RWPE1 (cell line): Measurements from ENCODE around the gene TAF1D.

Source experiments
- CTCF ChIA-PET: fragments of 350-600 bp; sonication (Branson Sonifier 250); formaldehyde crosslinking; extraction: SDS; loops from one replicate; lab custom pipeline; 2021; lab: Yijun Ruan, JAX
- POLR2A ChIA-PET: fragments of 400-600 bp; formaldehyde crosslinking; extraction: SDS; loops from one replicate; lab custom pipeline; 2020; ENCODE audit warnings: antibody characterized with exemption; ENCODE audit not compliant: low non-redundant PET; lab: Yijun Ruan, JAX
- DNase-seq: peaks from one replicate; pipeline ENCODE4 v3.0.0; 2012; ENCODE audit warnings: low spot score
- H3K27ac ChIP-seq: fragments of 450-650 bp; 2 replicates; pipeline ENCODE4 v1.5.1; 2017
- TF ChIP-seq, protein P1 (sequence below): fragments of 450-650 bp; conservative IDR thresholded peaks from 2 replicates; pipeline ENCODE4 v1.5.1; 2017; ENCODE audit warnings: low read depth, mild to moderate bottlenecking

Gene TAF1D

DNA sequence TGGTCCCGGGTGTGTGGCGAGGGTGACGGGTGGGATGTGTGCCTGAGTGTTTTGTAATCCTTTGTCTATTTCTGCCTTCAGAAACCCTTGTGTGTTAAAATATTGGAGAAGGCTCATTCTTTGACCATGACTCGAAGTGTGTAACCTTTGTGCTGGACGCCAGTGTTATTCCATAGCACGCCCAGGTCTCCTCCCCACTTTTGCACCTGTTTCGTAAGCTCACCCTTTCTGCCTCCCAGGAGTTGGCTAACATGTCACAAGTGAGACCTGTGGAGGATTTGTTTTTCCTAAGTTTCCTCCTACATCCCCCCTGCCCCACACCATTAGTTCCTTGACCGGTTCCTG lies 559 bp upstream of the TAF1D start:
- TF ChIP-seq, protein P1, sequence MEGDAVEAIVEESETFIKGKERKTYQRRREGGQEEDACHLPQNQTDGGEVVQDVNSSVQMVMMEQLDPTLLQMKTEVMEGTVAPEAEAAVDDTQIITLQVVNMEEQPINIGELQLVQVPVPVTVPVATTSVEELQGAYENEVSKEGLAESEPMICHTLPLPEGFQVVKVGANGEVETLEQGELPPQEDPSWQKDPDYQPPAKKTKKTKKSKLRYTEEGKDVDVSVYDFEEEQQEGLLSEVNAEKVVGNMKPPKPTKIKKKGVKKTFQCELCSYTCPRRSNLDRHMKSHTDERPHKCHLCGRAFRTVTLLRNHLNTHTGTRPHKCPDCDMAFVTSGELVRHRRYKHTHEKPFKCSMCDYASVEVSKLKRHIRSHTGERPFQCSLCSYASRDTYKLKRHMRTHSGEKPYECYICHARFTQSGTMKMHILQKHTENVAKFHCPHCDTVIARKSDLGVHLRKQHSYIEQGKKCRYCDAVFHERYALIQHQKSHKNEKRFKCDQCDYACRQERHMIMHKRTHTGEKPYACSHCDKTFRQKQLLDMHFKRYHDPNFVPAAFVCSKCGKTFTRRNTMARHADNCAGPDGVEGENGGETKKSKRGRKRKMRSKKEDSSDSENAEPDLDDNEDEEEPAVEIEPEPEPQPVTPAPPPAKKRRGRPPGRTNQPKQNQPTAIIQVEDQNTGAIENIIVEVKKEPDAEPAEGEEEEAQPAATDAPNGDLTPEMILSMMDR = no peak
- CTCF ChIA-PET = interaction anchor here (1.1 kb wide), 1 partner anchor 13 kb away, joined by 5 read pairs; no protein-coding TSS in a partner anchor
- DNase-seq = peak; percentile 76
- POLR2A ChIA-PET = interaction anchor here (1.9 kb wide), 1 partner anchor 42 kb away, joined by 9 read pairs; the partner anchor contains the start of gene MED17
- peak overlapping the region; percentile 91 for H3K27ac ChIP-seq

DNA sequence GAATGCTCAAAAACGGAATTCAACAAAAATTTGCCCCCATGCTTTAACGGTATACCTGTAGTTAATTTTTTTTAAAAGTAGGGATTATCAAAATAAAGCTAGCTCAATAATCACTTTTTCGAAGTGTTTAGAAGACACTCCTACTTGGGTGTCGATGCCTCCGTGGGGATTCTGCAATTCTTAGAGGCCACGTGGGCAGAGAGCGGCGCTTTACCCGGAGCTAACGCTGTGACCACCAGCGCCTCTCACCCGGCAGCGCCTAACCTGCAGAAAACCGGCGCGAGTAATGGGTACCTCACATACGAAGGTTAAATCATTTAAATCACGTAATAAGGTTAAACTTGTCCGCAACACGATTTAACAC lies 583 bp downstream of the TAF1D start:
- H3K27ac ChIP-seq = peak overlapping the region; percentile 91
- POLR2A ChIA-PET = interaction anchor here (0.5 to 1.2 kb wide), 4 partner anchors 13 to 779 kb away, joined by 3 to 18 read pairs (median 4); partner anchors contain the start of gene MED17
- CTCF ChIA-PET = interaction anchor here (1.1 kb wide), 1 partner anchor 15 kb away, joined by 5 read pairs; no protein-coding TSS in a partner anchor
- peak; percentile 46 for DNase-seq
- TF ChIP-seq, protein P1 = no peak

- ChIA-PET POLR2A (interaction anchor here (1.0 to 1.2 kb wide), 2 partner anchors 13 to 44 kb away, joined by 4 to 18 read pairs; partner anchors contain the start of gene MED17), CTCF (no interaction called here)
- H3K27ac ChIP-seq = peak overlapping the region; percentile 91
- DNase-seq = no peak
- TF ChIP-seq, protein P1 = no peak
Measured at GRCh38 chr11:93740031-93740729, 1.1 kb downstream of the TAF1D start.

DNA sequence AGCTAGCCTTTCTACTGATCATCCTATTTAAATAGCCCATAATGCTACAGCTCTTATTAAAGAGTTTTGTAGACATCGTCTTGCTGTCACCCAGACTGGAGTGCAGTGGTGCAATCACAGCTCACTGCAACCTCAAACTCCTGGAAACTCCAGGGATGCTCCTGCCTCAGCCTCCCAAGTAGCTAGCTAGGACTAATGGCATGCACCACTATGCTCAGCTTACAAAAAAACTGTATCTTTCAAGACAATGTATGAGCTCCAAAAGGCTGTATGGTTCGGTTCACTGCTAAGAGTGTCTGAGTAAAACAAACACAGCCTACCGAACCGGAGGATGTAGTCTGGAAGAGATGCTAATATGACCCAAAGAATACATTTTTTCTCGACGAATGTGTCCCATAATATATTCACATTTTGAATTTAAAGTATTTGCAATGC lies 2.6 kb downstream of the TAF1D start:
- peak overlapping the region; percentile 47; the same call in 1 of the 2 replicates for H3K27ac ChIP-seq
- no peak for DNase-seq
- TF ChIP-seq, protein P1 = no peak
- ChIA-PET POLR2A (no interaction called here), CTCF (interaction anchor here (0.6 to 1.1 kb wide), 3 partner anchors 12 to 34 kb away, joined by 3 read pairs; no protein-coding TSS in a partner anchor)

DNA sequence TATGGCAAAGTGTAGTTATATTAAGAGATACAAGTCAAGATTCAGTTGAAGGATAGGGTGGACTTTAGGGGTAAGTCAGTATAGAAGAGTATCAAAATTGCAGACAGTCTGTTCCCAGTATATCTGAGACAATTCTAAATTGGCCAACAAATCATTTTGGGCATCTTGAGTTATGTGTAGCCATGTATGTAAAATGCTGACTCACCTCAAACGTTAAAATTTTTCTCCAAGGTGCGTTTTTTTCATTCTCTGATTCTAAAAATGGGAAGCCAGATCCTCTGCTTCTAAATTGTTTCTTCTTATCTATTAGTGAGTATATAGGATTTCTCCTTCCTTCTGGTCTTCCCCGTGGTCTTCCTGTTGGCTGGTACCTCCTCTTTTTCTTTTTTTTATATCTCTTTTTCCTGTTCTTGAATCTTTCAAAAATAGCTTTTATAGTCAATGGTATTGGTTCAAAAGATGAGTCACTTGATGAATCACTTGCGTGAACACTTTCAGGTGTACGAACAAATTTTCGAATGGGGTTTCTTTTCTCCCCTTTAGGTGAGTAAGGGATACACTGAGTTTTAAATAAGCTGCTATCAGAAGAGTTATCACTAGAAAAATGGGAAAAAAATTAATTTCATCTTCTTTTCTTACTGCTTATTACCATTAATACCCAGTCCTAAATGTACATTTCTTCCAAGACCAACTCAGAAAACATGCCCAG lies 3.2 kb downstream of the TAF1D start:
- ChIA-PET POLR2A (no interaction called here), CTCF (interaction anchor here (0.6 to 1.1 kb wide), 3 partner anchors 11 to 34 kb away, joined by 3 read pairs; no protein-coding TSS in a partner anchor)
- peak overlapping the region; percentile 47; the same call in 1 of the 2 replicates for H3K27ac ChIP-seq
- TF ChIP-seq, protein P1 = no peak
- no peak for DNase-seq

DNA sequence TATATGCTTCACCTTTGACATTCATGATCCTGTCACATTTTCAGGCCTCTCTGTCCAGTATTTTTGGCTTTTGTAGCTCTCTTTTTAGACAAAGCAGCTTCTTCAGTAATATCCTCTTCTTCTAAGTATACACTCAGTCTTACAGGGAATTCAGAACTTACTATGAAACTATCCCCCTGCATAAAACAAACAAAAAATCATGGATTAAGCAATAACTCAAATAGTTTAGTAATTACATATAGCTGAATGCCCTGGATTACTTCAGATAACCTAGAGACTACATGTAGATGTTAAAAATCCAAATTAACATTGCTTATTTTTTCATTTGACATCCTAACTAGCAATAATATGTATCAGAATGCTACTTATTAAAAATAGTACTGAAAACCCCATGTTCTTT lies 5.2 kb downstream of the TAF1D start:
- no peak overlapping the region for H3K27ac ChIP-seq
- no peak for DNase-seq
- CTCF ChIA-PET = no interaction called here
- TF ChIP-seq, protein P1 = no peak
- POLR2A ChIA-PET = interaction anchor here (0.5 kb wide), 1 partner anchor 9 kb away, joined by 3 read pairs; no protein-coding TSS in a partner anchor
